OCI-LY3 (cell line): ENCODE results near the gene CNTN5.

Source experiments
- H2AFZ ChIP-seq: fragments of 200-600, 300-600 bp; shearing (Covaris generic); 2 replicates; pipeline ENCODE4 v1.6.0; 2014; ENCODE audit warnings: antibody characterized with exemption, low read depth, low read length
- H3K27ac ChIP-seq: fragments of 200-600, 300-600 bp; sonication (generic); 2 replicates; pipeline ENCODE4 v1.5.1; 2014; ENCODE audit warnings: mild to moderate bottlenecking, low read length, moderate library complexity, mixed read lengths
- H3K27me3 ChIP-seq: fragments of 200-600, 300-600 bp; sonication (generic); 2 replicates; pipeline ENCODE4 v1.6.1; 2014; ENCODE audit warnings: low read depth, low read length, mixed read lengths
- H3K36me3 ChIP-seq: fragments of 200-600, 300-600 bp; sonication (generic); replicated peaks from 2 replicates; pipeline ENCODE3; 2014; ENCODE audit warnings: low read depth, low read length, mixed read lengths
- H3K4me1 ChIP-seq: fragments of 300-600, 200-600 bp; sonication (generic); 2 replicates; pipeline ENCODE4 v1.6.1; 2014; ENCODE audit warnings: low read length, mixed read lengths
- H3K4me2 ChIP-seq: fragments of 200-600, 300-600 bp; sonication (generic); 2 replicates; pipeline ENCODE4 v1.6.1; 2014; ENCODE audit warnings: low read length, mixed read lengths
- H3K4me3 ChIP-seq: fragments of 300-600, 200-600 bp; sonication (generic); 2 replicates; pipeline ENCODE4 v1.5.1; 2014; ENCODE audit warnings: antibody characterized with exemption, mild to moderate bottlenecking, low read length, moderate library complexity
- H3K79me2 ChIP-seq: fragments of 300-600, 200-600 bp; shearing (Covaris generic); 2 replicates; pipeline ENCODE4 v1.6.1; 2014; ENCODE audit warnings: mild to moderate bottlenecking, low read length, mixed read lengths
- H3K9ac ChIP-seq: fragments of 300-600, 200-600 bp; shearing (Covaris generic); 2 replicates; pipeline ENCODE4 v1.6.0; 2014; ENCODE audit warnings: mild to moderate bottlenecking, low read length, moderate library complexity
- H3K9me3 ChIP-seq: fragments of 200-600, 300-600 bp; shearing (Covaris generic); 2 replicates; pipeline ENCODE4 v1.6.1; 2014; ENCODE audit warnings: low read length, mixed read lengths; ENCODE audit not compliant: insufficient read depth
- H4K20me1 ChIP-seq: fragments of 200-600, 300-600 bp; sonication (generic); 2 replicates; pipeline ENCODE4 v1.6.1; 2016; ENCODE audit warnings: low read length, mixed read lengths; ENCODE audit not compliant: insufficient read depth
- EZH2phosphoT487 ChIP-seq: fragments of 200-600 bp; shearing (Covaris generic); IDR thresholded peaks from 2 replicates; pipeline ENCODE4 v1.6.1; 2018; ENCODE audit warnings: antibody characterized with exemption, mixed run types, low read depth
- TF ChIP-seq, protein P1 (sequence below): fragments of 200-600, 300-600 bp; sonication (generic); IDR thresholded peaks from 2 replicates; pipeline ENCODE4 v1.5.1; 2014; ENCODE audit warnings: antibody characterized with exemption, low read length, low read depth

The CNTN5 gene

DNA sequence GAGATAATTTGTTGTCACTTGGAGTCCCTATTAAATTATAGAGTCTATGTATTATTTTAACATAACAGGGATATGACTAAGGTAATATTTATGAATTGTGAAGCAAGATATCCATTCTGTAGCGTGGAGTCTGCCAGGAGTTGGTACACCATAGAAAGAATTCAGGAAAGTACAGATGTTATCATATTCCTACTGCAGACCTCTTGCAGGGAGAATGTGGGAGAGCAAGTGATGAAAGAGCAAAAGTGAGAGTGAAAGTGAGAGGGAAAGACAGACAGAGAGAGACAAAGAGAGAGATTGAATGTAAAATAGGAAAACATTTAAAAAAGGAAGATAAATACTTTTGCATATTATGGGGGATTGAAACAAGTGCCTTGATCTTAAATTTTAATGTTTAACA, 468.8 kb downstream of the CNTN5 start:
- no peaks in the 10 kb centered on the region for H3K9me3 ChIP-seq
- H4K20me1 ChIP-seq = no peaks in the 10 kb centered on the region
- no peak overlapping the region for H3K27ac ChIP-seq
- no peak overlapping the region for H3K4me2 ChIP-seq
- H3K27me3 ChIP-seq = no peaks in the 10 kb centered on the region
- H3K79me2 ChIP-seq = no peaks in the 10 kb centered on the region
- H2AFZ ChIP-seq = no peak overlapping the region
- no peaks in the 10 kb centered on the region for H3K36me3 ChIP-seq
- H3K4me1 ChIP-seq = no peaks in the 10 kb centered on the region
- no peak overlapping the region for H3K4me3 ChIP-seq
- no peak overlapping the region for H3K9ac ChIP-seq
- TF ChIP-seq, protein P1, sequence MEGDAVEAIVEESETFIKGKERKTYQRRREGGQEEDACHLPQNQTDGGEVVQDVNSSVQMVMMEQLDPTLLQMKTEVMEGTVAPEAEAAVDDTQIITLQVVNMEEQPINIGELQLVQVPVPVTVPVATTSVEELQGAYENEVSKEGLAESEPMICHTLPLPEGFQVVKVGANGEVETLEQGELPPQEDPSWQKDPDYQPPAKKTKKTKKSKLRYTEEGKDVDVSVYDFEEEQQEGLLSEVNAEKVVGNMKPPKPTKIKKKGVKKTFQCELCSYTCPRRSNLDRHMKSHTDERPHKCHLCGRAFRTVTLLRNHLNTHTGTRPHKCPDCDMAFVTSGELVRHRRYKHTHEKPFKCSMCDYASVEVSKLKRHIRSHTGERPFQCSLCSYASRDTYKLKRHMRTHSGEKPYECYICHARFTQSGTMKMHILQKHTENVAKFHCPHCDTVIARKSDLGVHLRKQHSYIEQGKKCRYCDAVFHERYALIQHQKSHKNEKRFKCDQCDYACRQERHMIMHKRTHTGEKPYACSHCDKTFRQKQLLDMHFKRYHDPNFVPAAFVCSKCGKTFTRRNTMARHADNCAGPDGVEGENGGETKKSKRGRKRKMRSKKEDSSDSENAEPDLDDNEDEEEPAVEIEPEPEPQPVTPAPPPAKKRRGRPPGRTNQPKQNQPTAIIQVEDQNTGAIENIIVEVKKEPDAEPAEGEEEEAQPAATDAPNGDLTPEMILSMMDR = no peak
- TF ChIP-seq EZH2phosphoT487 = no peak

DNA sequence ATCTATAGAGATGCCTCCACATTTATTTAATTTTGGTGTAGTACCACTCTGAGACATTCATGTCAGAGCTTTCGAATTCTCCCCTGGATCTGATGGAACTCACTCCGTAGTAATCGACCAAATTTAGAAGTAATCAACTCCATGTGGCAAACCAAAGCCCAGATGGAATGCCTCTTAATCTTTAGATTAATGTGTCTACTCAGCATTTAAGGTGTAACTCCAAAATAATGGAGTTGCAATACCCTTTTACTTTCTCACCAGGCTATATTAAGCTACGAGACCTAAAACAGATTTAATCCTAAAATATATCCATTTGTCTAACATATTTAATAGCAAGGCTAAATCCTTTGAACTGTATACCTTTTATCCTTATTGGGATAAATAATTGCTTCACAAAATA, 473.3 kb downstream of the CNTN5 start:
- Histone ChIP-seq H3K27me3 (no peaks in the 10 kb centered on the region), H3K4me1 (no peaks in the 10 kb centered on the region), H4K20me1 (no peaks in the 10 kb centered on the region), H3K9ac (no peak overlapping the region), H3K4me3 (no peak overlapping the region), H2AFZ (no peak overlapping the region), H3K36me3 (no peaks in the 10 kb centered on the region), H3K27ac (no peak overlapping the region), H3K79me2 (no peaks in the 10 kb centered on the region), H3K4me2 (no peak overlapping the region), H3K9me3 (no peaks in the 10 kb centered on the region)
- TF ChIP-seq, protein P1 = no peak

DNA sequence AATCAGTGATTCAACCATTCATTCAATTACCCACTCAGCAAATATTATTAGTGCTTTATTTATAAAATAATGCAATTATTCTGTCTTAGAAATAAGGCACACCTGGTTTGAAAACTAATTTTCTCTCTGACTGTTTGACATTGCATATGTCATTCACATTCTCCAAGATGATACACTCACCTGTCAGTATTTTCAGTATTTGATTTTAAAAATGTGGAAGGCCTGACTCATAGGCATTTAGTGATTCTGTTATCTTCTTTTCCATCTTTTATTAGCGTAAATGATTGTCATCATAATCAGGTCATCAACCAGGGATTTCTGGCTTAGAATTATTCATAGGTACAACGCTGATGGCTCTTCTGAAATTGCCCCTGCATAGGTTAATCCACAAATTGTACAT, 480.9 kb downstream of the CNTN5 start:
- Histone ChIP-seq H3K27me3 (no peaks in the 10 kb centered on the region), H2AFZ (no peak overlapping the region), H3K79me2 (no peaks in the 10 kb centered on the region), H3K9ac (no peak overlapping the region), H3K36me3 (no peaks in the 10 kb centered on the region), H3K9me3 (no peaks in the 10 kb centered on the region), H3K4me3 (no peak overlapping the region), H4K20me1 (no peaks in the 10 kb centered on the region), H3K4me1 (no peaks in the 10 kb centered on the region), H3K4me2 (no peak overlapping the region), H3K27ac (no peak overlapping the region)
- no peak for TF ChIP-seq EZH2phosphoT487
- TF ChIP-seq, protein P1 = no peak

DNA sequence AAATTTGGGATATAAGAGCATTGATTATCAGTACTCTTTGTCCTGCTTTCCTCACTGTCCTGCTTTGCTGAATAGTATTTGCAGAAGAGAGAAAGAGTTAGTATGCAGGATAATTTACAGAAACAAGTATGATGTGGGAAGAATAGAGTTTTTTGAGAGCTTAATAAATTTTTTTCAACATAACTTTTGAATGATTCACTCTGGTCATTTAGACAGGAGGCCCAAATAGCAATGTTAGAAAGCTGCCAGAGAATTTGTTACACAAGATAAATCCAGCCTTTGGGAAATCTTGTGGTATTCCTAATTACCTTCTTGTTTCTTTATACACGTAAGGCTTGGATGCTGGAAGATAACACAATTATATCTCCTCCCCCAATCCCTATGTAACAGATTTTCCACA, 484.6 kb downstream of the CNTN5 start:
- Histone ChIP-seq H3K36me3 (no peaks in the 10 kb centered on the region), H2AFZ (no peak overlapping the region), H3K27me3 (no peaks in the 10 kb centered on the region), H3K4me2 (no peak overlapping the region), H3K79me2 (no peaks in the 10 kb centered on the region), H3K4me1 (no peaks in the 10 kb centered on the region), H3K9me3 (no peaks in the 10 kb centered on the region), H4K20me1 (no peaks in the 10 kb centered on the region), H3K9ac (no peak overlapping the region), H3K4me3 (no peak overlapping the region), H3K27ac (no peak overlapping the region)
- TF ChIP-seq, protein P1 = no peak
- TF ChIP-seq EZH2phosphoT487 = no peak
